CD4-positive, alpha-beta T cell treated with Interleukin-6 for 4 hours (primary cell): ENCODE data around the gene BLOC1S5.
"Not testable (repeated sequence)": the region's sequence is repeated elsewhere in the genome, so short reads cannot be mapped to it uniquely, and the experiment has no call there.

Source experiments
- DNase-seq: peaks from one replicate; pipeline ENCODE4 v3.0.0-alpha.2; 2020; ENCODE audit warnings: mixed read lengths

Gene BLOC1S5

DNA sequence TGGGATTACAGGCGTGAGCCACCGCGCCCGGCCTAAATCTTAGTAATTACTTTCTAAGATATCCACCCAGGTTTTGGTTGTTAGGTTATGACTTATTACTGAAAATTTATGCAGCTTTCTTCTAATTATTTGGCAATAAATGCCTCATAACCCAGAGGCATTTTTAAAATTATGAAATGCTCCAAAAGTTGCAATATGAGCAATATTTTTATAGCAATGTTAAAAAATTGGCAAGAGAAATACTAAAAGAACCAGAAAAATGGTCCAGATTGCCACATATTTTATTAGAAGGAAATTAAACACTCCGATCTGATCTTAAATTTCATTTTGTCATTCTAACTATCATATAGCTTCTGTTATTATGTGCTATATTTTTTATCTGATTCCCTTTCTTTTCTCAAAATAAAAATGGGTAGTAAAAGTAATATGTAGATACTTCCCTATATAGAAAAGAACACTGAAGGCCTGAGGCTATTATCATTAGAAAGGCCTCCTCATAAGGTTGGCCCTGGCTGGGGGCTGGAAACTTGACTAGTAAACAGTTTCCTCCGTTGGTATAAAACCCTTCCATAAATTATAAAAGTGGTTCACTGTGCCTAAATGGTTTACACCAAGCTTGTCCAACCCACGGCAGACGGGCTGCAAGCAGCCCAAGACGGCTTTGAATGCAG lies 22.1 kb downstream of the BLOC1S5 start:
- DNase-seq = no peak

DNA sequence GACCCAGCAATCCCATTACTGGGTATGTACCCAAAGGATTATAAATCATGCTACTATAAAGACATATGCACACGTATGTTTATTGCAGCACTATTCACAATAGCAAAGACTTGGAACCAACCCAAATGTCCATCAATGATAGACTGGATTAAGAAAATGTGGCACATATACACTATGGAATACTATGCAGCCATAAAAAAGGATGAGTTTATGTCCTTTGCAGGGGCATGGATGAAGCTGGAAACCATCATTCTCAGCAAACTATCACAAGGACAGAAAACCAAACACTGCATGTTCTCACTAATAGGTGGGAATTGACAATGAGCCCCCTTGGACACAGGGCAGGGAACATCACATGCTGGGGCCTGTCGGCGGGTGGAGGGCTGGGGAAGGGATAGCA lies 30.1 kb downstream of the BLOC1S5 start:
- DNase-seq = not testable (repeated sequence)

DNA sequence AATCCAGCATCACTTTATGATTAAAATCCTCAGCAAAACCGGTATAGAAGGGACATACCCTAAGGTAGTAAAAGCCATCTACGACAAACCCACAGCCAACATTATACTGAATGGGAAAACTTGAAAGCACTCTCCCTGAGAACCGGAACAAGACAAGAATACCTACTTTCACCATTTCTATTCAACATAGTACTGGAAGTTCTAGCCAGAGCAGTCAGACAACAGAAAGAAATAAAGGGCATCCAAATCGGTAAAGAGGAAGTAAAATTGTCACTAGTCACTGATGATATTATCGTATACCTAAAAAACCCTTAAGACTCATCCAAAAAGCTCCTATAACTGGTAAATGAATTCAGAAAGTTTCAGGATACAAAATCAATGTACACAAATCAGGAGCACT lies 33.3 kb downstream of the BLOC1S5 start:
- no peak for DNase-seq

DNA sequence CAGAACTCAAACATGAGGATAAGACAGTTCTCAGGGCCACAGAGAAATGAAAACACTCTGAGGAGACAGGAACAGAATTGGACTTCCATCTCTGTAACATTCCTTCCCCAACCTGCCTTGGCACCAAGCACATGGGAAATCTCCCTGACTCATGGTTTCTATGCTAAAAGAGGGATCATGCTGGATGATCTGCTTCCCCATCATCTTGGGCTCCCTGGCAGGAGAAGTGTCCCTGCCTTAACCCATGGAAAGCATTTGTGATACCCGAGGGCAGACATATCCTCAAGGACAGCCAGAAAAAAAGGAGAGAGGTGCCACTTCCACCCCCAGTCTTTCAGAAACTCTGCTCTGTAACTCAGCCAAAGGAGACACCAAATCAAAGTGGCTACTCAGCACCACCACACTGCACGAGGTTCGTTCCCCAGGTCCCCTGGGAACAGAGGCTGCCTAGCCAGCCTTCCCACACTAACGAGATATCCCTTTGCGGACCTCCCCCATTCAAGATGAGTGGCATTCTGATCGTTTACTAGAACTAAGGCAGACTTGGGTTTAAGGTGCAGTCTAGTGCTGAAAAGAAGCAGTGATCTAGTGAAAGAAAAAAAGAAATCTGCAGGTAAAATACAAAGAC lies 34.8 kb downstream of the BLOC1S5 start:
- DNase-seq = no peak

DNA sequence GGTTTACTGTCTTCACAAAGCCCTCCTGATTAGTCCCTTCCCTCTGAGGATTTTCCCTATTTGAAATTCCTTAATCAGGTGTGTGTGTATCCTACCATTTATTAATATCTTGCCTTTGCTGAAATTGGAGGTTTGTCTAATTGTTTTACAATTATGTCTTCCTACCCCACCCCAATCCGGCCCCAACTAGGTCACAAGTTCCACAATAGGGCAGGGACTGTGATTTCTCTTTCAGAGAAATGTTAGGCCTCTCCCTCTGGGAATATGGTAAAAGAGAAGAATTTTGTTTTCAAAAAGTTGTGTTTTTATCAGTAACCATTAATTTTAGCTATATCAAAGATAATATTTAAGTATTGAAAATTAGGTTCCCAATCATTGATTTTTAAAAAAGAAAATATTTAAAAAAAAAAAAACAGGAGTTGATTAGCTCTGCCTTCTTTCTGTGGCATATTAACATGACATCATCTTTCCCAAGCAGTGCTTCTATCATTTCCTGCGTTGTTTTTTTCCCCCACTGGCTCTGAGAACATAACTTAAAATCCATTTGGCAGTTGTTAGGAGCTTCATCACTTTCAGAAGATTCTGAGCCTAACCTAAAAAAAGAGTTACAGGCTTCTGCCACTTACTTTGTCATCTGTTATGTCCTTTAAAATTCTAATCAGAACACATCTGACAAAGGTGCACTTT lies 36.1 kb downstream of the BLOC1S5 start:
- DNase-seq = no peak

DNA sequence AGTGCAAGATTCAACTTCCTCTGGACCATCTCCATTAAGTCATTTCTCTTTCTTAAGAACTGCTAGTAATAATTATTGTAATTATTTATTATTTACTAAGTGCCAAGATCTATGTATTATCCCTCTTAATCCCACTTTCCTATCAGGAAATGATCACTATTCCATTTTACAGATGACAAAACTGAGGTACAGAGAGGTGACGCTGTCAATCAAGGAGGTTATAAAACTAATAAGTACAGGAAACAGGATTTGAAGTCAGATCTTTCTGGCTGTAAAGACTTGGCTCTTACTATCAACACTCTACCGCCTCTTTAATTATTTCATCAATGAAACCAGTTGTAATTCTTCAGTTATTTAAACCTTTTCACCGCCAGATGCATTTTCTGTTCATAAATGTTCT lies 37.4 kb downstream of the BLOC1S5 start:
- DNase-seq = no peak

DNA sequence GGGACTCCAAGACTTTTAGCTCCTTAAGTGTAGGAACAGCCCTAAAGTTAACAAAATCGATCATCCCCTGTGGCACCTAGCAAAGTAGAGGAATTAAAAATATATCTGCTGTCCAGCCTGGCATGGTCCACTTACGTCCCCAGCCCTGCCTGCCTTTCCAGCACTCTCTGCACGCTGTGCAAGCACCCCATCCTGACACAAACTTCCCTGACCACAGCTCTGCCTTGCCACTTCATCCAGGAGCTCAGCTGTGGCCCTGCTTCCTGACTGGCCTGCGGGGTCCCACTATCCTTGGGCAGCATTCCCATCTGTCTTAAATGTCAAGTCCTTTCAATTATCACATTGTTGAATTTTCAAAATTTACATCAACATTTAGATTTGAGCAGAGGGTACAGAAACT lies 39.0 kb downstream of the BLOC1S5 start:
- no peak for DNase-seq

DNA sequence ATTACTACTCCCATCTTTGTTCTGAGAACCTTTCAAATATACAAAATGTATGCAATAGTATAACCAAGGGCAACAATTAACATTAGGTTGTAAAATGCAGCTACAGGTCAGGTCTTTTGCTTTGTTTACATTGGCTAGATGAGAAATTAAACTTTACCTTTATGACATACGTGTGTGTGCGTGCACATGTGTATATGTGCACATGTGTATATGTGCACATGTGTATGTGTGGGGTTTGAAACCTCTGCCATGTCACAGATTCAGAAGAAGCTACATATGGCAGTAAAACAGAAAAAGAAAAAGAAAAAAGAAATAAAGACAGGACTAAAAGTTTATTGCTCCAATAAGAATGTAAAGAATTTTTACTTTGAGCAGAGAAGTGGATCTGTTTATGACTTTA lies 40.6 kb downstream of the BLOC1S5 start:
- no peak for DNase-seq

DNA sequence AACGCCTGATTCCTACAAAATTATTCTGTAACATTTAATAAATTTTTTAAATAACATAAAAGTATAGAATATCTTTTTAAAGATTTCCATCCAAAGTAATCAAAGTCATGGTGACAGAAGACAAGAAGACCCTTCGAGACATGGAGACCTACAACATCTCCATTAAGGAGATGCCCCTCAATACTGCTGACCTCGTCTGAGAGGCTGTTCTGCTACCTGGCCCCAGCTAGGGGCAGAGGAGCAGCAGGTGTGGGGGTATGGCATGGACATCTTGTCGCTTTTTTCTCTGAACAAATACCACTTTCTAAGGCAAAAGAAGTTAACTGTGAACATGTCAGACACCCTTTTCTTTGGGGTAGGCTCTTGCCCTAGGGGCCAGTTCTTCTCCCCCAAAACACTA lies 44.1 kb downstream of the BLOC1S5 start:
- no peak for DNase-seq

DNA sequence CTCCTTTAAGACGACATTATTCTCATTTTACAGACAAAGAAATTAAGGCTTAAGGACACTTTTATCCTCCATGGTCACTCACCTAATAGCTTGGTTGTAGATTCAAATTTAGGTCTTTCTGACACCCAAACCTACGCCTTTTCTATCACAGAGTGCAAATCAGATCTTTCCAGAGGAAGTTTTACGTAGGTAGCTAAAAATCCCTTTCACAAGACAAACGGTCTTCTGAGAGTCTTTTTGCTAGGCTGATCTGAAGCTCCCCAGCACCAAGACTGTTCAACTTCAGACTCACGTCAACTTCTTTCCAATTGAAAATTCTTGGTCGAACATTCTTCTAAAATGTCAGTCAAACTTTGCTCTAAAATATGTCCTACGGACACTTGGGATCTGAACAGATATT lies 46.5 kb downstream of the BLOC1S5 start:
- DNase-seq = no peak

DNA sequence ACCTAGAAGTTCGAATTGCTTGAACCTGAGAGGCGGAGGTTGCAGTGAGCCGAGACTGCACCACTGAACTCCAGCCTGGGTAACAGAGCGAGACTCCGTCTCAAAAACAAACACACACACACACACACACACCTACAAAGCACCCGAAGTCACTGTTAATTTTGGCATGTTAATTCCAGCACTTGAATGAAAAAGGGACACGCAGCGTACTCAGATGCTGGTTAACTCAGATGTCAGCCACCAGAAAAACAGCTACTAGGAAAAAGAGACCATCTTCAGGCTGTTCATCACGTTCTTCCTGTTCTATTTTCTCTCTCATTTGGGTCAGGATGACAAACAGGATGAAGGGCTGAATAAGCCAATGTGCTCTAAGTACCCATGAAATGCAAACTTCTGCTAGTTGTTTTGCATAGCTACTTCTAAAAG lies 46.9 kb downstream of the BLOC1S5 start:
- no peak for DNase-seq

DNA sequence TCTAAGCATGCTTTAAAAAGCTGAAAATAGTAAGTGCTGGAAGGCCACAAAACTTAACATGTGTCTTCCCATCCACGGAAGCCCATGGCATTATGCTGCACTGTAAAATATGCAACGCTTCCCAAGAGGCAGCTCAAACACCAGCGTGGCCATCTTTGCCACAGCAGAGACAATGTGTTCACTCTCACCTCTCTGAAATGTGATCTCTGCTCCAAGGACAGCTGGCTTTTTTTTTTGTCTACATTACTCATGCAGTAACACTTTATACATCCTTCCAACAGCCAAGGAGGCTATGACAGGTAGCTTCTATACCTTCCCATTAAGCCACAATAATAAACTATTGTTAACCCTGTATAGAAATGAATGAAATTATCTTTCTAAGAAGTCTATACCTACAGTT lies 49.2 kb downstream of the BLOC1S5 start:
- no peak for DNase-seq

DNA sequence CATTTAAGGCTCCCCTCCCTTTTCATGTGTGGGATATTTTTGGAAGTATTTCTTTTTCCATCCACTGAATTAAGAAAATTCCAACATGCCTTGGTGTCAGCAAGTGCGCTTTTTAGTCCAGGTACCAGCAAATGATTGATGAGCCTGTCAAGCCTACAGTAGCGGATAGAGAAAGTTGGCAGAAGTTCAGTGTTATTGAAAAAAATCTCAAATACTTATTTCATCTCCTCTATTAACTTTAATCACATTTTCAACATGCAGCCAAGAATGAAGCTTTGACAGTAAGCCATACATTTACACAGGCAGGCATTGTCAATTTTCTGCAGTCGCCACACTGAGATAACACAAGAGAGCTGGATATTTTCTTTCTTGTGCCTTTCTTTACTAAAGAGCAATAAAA lies 50.4 kb downstream of the BLOC1S5 start:
- no peak for DNase-seq

DNA sequence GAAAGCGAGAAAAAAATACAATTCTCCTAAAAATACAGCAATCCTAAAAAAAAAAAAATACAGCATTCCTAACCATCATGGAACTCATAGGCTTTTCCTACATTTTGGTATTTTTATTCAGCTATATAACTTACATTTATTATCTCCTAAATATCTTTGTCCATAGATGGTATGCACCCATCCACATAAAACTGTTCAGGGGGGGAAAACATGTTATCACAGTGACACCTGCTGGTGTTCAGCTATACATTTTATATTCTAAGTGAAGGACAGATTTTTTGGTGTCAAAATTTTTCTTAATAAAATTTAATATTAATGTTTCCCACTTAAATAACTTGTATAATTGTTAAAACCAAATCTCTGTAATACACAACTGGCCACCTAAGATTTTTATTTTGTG lies 58.0 kb downstream of the BLOC1S5 start:
- DNase-seq = no peak

DNA sequence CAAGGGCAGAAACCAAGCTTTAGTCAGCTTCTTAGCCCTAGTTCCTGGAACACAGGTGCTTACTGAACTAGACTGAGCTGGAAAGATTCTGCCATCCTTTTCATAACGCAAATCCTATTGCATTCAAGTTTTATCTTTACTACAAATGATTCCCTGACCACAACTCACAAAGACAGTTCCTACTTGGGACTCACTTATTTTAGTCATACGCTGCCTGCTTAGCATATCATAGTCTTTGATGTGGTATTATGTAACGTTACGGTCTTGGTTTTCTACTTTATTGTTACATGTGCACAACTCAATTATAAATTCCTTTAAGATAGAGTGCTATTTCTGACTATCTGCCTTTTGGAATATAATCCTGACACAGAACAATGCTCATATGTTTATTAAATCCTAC lies 59.1 kb downstream of the BLOC1S5 start:
- DNase-seq = no peak

DNA sequence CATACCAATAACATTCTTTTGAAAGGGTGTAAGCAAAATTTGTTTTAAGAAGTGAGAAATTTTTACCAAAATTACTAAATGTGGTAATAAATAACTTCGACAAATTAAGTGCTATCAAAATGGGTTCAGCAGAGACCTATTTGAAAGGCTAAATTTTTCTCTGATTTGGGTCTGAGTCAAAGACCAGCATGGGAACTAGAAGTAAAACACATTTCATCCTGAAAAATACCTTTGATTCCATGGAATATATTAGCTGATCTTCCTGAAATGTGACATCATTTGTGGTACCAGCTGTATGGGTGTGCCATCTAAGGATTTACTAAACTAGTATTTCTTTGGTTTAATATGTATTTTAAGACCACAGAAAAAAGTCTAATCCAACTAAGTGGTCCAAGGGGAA lies 63.6 kb downstream of the BLOC1S5 start:
- DNase-seq = no peak

DNA sequence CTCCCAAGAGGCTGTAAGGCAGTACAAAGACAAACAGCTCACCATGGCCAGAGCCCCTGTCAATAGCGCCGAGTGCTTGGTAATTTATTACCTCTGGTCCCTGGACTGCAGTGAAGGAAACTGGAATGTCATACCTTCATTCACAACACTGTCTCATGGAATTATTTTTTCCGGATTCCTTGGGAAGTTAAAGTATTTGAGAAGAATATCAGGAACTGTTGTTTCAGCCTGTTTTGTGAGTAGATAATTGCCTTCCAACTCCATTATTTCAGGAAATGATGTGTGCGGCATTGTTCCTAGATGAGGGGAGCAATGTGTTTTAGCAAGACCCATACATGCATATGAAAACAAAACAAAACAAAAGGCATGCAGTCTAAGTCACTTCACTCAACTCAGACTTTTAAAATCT lies 64.0 kb downstream of the BLOC1S5 start:
- no peak for DNase-seq

DNA sequence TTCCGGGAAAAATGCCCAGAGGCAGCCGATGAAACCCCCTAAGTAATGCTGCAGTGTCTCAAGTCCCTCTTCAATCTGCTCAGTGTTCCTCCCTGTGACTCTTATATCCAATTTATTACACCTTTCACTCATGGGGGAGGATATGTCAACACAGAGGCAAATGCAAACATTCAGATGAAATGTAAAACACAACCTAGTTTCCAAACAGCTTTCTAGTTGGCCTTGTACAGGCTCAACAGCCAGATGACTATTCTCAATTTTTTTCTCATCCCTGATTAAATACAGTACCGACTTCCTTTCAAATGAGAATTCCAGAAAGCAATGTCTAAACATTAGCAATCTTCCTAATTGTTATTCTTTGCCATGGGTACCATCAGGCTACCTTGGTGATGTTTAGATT lies 65.0 kb downstream of the BLOC1S5 start:
- DNase-seq = no peak

DNA sequence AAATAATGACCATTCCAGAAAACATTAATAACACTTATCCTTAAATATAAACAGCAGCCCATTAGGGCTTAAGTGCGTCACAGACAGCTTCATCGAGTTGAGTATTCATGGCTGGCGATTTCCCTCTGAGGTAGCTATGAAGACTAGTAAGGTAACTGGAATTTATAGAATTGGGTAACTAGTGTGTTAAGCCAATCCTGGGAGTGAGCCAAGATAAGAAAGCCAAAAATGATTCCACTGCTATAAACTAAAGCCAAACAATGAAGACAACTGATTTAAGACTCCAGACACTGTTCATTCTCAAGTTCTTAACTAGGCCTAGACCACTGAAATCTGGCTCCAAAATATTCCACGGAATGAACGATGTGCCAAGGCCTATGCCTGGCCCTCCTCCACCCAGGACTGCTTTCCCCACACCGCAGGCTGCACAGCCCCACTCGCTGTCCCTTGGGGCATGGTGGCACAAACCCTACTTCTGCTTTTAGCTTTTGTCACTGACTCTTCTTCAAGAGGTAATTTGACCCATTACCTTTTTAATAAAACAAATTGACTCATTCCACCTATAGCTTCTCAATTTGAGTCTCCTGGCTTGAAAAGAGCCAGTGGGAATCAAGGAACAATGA lies 66.0 kb downstream of the BLOC1S5 start:
- DNase-seq = no peak

DNA sequence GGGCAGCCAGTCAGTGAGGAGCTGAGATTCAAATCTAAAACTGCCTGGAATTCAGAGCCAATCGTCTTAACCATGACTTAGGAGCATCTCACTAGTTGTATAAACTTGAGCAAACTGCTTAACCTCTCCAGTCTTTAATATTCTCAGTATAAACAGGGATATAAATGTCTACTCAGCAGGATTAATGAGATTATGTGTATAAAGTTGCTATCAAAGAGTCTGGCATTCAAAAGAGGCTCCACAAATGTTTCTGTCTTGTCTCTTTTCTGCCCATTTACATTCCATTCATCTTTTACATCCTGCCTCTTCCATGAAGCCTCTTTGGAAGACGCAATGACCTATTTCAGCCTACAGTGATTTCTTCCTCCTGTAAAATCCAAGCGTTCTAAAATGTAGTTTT lies 66.9 kb downstream of the BLOC1S5 start:
- no peak for DNase-seq

DNA sequence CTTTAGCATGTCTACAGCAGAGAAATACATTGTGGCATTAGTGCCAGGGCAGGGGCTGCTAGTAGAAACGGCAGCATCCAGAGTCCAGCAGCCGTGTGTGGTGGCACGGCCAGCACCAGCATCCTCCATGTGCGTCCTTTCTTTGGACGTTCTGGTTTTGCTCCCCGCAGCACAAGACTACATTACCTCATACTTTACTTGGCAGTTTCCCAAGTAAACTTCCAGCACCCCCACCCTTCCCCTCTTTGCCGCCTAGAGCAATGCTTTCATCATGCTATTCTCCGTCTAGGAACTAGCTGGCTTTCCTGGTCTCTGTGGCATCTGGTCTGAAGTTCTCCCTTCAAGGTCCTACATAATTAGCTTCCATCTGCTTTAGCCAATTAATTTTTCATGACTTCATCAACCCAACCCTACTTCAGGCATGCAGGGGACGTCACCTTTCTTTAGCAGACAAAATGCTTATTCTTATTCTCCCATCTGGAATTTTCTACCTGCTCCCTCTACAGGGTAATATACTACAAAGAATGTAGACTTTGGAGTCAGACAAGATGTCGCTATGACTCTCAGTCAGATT lies 67.6 kb downstream of the BLOC1S5 start:
- no peak for DNase-seq

DNA sequence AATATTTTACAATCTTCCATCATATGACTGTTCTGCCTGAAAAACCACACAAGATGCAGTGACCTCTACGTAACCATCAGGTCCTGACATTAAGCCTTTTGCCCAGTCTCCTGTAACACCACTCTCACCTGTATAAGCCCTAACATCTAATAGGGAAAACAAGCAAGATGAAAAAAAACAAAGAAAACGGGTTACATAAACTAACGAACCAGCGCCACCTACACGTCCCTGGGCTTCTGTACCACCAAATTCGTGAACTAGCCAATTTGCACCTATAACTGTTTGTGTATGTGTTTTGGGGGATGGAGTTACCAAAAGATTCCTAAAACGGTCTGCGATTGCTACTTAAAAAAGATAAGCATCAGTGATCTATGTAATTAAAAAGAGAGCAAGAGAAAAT lies 70.2 kb downstream of the BLOC1S5 start:
- no peak for DNase-seq

DNA sequence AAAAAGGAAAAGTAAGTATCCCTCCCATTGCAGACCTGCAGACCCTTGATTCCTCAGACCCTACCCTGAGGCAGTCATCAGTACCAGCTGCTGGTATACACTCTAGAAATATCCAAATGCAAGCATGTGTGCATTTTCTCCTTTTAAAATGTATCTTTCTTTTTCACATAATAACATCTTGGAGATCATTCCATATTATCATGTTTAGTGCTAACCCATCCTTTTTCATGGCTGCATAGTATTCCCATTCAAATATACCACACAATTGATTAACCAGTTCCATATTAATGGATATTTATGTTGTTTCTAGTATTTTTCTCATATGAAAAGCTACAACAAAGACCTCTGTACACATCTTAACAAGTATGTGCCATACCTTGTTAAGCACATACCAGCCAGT lies 70.8 kb downstream of the BLOC1S5 start:
- no peak for DNase-seq
